Immature natural killer cell (primary cell): ENCODE measurements around the gene USP40. TPM values are rescaled to one million over a fixed set of nuclear protein-coding genes. Genes with fewer than 3 reads are reported as not detected.
A peak's percentile ranks its signal among the peaks of the same experiment; 100 is the strongest.

ENCODE experiments used
- DNase-seq, 3 donors: peaks; one replicate each; pipeline ENCODE4 v3.0.0; 2022; ENCODE audit warnings: mixed read lengths in 1 of 3
- H3K27ac Mint-ChIP-seq, 6 donors: one replicate each; pipeline ENCODE4 v1.8.0; 2020; ENCODE audit warnings: mixed read lengths in 6 of 6, mild to moderate bottlenecking in 5 of 6, inconsistent platforms in 4 of 6, moderate library complexity in 3 of 6
- H3K27me3 Mint-ChIP-seq, 3 donors: one replicate each; pipeline ENCODE4 v1.8.0; 2020 to 2021; ENCODE audit warnings: low read depth in 3 of 3, mild to moderate bottlenecking in 3 of 3, mixed read lengths in 3 of 3, moderate library complexity in 3 of 3, inconsistent platforms in 1 of 3
- H3K36me3 Mint-ChIP-seq, 3 donors: one replicate each; pipeline ENCODE4 v1.8.0; 2020; ENCODE audit warnings: mixed read lengths in 3 of 3, inconsistent platforms in 2 of 3, mild to moderate bottlenecking in 2 of 3
- H3K4me1 Mint-ChIP-seq, 2 donors: one replicate each; pipeline ENCODE4 v1.8.0; 2020; ENCODE audit warnings: inconsistent platforms in 2 of 2, mild to moderate bottlenecking in 2 of 2, mixed read lengths in 2 of 2, moderate library complexity in 1 of 2
- H3K4me3 Mint-ChIP-seq, 5 donors: one replicate each; pipeline ENCODE4 v1.8.0; 2020; ENCODE audit warnings: mild to moderate bottlenecking in 5 of 5, mixed read lengths in 5 of 5, inconsistent platforms in 3 of 5, moderate library complexity in 3 of 5
- H3K9me3 Mint-ChIP-seq, 6 donors: one replicate each; pipeline ENCODE4 v1.8.0; 2020; ENCODE audit warnings: mild to moderate bottlenecking in 6 of 6, mixed read lengths in 6 of 6, inconsistent platforms in 4 of 6, moderate library complexity in 3 of 6
- polyA plus RNA-seq, 3 donors: library from polyadenylated mRNA; unstranded; fragments of 300-500 nt; fragmentation: Illumina TruSeq; gene quantifications; one replicate each; pipeline ENCODE4 v1.2.3, GENCODE V29; 2021

The USP40 gene
- polyA plus RNA-seq, 3 donors from 2014 or later, result 3.4 to 8.6 (median 5.1) TPM

GRCh38 chr2:233481368-233482142, 85.0 kb downstream of the USP40 start:
- Mint-ChIP-seq H3K27ac (peak overlapping the region in 1 of 6 donors; percentile 22), H3K36me3 (peaks cover 9 to 14% (median 12%) of the 10 kb centered on the region in 3 donors), H3K4me3 (no peak overlapping the region), H3K27me3 (peaks cover 4 to 9% (median 7%) of the 10 kb centered on the region in 3 donors), H3K9me3 (no peaks in the 10 kb centered on the region), H3K4me1 (peaks cover 5 to 6% of the 10 kb centered on the region in 2 donors)
- no peak for DNase-seq

DNA sequence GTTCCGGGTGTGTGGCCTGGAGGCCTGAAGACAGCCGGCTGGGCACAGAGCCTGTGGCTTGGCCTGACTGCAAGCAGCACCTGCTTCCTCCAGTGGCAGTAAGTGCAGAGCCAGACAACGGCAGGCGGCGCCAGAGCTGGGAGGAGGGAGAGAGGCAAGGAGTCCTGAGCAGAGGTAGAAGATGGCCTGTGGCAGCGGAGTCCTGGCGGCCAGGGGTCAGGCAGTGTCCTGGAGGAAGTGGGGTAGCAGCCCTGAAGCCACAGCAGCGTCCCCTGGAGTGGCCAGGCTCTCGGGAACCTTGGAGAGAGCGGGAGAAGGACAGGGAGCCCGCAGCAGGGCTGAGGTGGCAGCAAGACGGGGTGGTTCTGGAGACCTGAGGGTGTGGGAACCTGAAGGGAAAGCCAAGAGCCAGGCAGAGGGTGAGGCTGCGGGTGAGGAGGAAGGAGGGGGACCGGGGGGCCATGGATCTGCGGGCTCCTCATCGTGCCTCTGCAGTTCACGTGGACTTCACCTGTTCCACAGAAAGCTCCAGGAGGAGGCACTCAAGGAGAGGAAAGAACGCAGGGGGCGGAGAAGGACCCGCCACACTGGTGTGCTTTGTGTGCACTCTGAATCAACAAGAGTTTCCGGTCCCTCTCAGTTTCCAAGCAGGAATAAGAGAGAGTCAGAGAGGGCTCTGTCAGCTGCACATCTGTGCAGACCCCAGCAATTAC, 85.9 kb downstream of the USP40 start:
- Mint-ChIP-seq H3K4me1 (peaks cover 5 to 6% of the 10 kb centered on the region in 2 donors), H3K4me3 (no peak overlapping the region), H3K9me3 (no peaks in the 10 kb centered on the region), H3K36me3 (peaks cover 9 to 10% (median 9%) of the 10 kb centered on the region in 3 donors), H3K27ac (peak overlapping the region in 2 of 6 donors; percentile 5 to 50), H3K27me3 (peaks cover 4 to 9% (median 7%) of the 10 kb centered on the region in 3 donors)
- DNase-seq, result no peak

GRCh38 chr2:233479616-233480489, 86.7 kb downstream of the USP40 start:
- peaks cover 3 to 4% (median 3%) of the 10 kb centered on the region in 3 donors for H3K36me3 Mint-ChIP-seq
- H3K27me3 Mint-ChIP-seq, result peaks cover 4 to 12% (median 7%) of the 10 kb centered on the region in 3 donors
- H3K9me3 Mint-ChIP-seq, result no peaks in the 10 kb centered on the region
- peak overlapping the region in 2 of 6 donors; percentile 2 to 5 for H3K27ac Mint-ChIP-seq
- no peak for DNase-seq
- peaks cover 5 to 6% of the 10 kb centered on the region in 2 donors for H3K4me1 Mint-ChIP-seq
- H3K4me3 Mint-ChIP-seq, result no peak overlapping the region

- peaks cover 2 to 6% of the 10 kb centered on the region in 2 donors for H3K4me1 Mint-ChIP-seq
- H3K36me3 Mint-ChIP-seq, result peaks cover 1 to 6% (median 2%) of the 10 kb centered on the region in 3 donors
- no peak overlapping the region for H3K4me3 Mint-ChIP-seq
- H3K27me3 Mint-ChIP-seq, result peaks cover 3 to 14% (median 5%) of the 10 kb centered on the region in 3 donors
- H3K27ac Mint-ChIP-seq, result no peak overlapping the region
- no peaks in the 10 kb centered on the region for H3K9me3 Mint-ChIP-seq
- DNase-seq, result no peak
Measured at GRCh38 chr2:233477548-233478433, 88.8 kb downstream of the USP40 start.

DNA sequence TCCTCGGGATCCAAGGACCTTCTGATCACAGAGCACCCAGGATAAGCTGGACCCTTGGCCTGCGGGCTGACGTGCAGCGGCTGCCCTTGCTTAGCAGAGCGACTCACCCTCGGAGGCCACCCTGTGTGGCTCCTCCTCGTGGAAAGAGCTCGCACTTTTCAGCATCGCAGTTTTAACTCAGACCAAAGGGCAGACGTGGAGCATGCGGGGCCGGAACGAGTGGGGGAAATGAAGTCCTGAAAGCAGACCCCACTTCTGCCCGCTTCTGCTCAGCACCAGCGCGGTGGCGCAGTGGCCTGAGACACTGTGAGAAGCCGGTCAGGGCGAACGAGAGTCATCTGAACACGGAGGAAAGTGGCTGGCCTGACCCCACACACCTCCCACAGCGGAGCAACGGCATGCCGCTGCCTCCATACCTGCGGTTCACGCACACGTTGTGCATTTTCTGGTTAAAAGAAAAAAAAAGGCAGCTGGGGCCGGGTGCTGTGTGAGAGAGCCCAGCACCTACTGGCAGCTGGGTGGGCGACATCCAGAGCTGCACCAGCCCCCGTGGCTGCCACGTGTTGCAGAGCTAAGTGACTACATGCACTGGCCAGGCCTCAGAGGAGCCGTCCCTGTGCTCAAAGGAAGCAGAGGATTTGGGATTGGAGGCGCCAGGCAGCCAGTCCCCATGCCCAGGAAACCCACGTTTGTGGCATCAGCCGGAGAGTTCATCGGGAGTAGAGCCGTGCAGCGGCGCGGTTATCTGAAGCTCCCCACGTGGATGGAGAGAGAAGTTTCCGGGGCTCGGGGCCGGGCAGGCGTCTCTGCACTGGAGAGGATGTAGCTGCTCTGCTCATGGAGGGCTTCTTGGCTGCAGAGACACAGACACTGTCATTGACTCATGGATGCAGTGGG, 89.7 kb downstream of the USP40 start:
- H3K9me3 Mint-ChIP-seq, result no peaks in the 10 kb centered on the region
- peak overlapping the region in 1 of 6 donors; percentile 20 for H3K27ac Mint-ChIP-seq
- DNase-seq, result no peak
- peaks cover 2 to 6% of the 10 kb centered on the region in 2 donors for H3K4me1 Mint-ChIP-seq
- H3K4me3 Mint-ChIP-seq, result no peak overlapping the region
- peaks cover 6 to 14% (median 10%) of the 10 kb centered on the region in 3 donors for H3K36me3 Mint-ChIP-seq
- H3K27me3 Mint-ChIP-seq, result peaks cover 3 to 16% (median 5%) of the 10 kb centered on the region in 3 donors

- Mint-ChIP-seq H3K27ac (peak overlapping the region in 1 of 6 donors; percentile 39), H3K9me3 (no peaks in the 10 kb centered on the region), H3K4me3 (no peak overlapping the region), H3K36me3 (peaks cover 9 to 15% (median 11%) of the 10 kb centered on the region in 3 donors), H3K27me3 (peaks cover 3 to 17% (median 5%) of the 10 kb centered on the region in 3 donors), H3K4me1 (peaks cover under 1 to 6% of the 10 kb centered on the region in 2 donors)
- no peak for DNase-seq
Measured at GRCh38 chr2:233476063-233476410, 90.5 kb downstream of the USP40 start.

GRCh38 chr2:233474308-233475160, 92.0 kb downstream of the USP40 start:
- DNase-seq, result no peak
- no peaks in the 10 kb centered on the region for H3K9me3 Mint-ChIP-seq
- H3K4me3 Mint-ChIP-seq, result no peak overlapping the region
- peaks cover 9 to 19% (median 15%) of the 10 kb centered on the region in 3 donors for H3K36me3 Mint-ChIP-seq
- peaks cover 3 to 18% (median 5%) of the 10 kb centered on the region in 3 donors for H3K27me3 Mint-ChIP-seq
- no peak overlapping the region for H3K27ac Mint-ChIP-seq
- H3K4me1 Mint-ChIP-seq, result peaks cover 0 to 1% of the 10 kb centered on the region in 2 donors

DNA sequence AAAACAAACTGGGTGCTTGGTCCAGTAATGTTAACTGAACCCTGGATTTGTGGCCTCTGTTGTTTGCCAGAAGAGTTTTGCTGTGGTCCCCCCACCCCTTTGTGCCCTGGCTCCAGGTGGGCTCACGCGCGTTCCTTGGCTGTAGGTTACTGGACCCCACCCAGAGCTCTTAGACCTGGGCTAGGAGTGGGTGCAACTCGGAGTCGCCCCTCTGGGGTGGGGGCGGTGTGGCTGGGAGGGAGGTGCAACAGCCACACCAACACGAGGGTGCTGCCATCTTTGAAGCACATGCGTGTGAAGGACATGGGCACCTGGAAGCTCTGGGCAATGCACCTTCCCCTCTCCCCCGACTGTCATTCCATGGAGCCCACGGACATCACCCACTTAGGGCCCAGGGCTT, 92.7 kb downstream of the USP40 start:
- Mint-ChIP-seq H3K4me3 (no peak overlapping the region), H3K27me3 (peaks cover 3 to 21% (median 5%) of the 10 kb centered on the region in 3 donors), H3K4me1 (peaks cover 0 to 1% of the 10 kb centered on the region in 2 donors), H3K36me3 (peaks cover 9 to 26% (median 18%) of the 10 kb centered on the region in 3 donors), H3K27ac (peak overlapping the region in 1 of 6 donors; percentile 23), H3K9me3 (no peaks in the 10 kb centered on the region)
- DNase-seq, result no peak

DNA sequence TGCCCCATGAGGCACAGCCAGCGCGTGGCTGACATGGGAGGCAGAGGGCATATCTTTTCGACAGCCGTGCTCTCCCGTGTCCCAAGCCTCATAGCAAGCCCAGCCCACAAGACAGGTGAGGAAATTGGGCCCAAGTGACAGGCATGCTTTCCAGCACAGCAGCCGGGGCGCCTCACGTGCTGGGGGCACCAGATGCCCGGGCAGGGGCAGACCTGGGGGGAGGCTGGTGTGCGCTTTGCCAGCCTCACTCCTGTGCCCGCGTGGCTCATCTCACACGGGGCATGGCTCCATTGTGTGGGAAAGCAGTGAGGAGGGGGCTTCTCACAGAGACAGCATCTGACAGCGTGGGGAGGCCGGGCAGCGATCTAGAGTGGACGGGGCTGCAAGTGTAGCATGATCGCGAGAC, 93.2 kb downstream of the USP40 start:
- H3K4me3 Mint-ChIP-seq, result no peak overlapping the region
- H3K4me1 Mint-ChIP-seq, result peaks cover 0 to 1% of the 10 kb centered on the region in 2 donors
- peaks cover 9 to 30% (median 18%) of the 10 kb centered on the region in 3 donors for H3K36me3 Mint-ChIP-seq
- DNase-seq, result no peak
- no peaks in the 10 kb centered on the region for H3K9me3 Mint-ChIP-seq
- peaks cover 3 to 22% (median 5%) of the 10 kb centered on the region in 3 donors for H3K27me3 Mint-ChIP-seq
- H3K27ac Mint-ChIP-seq, result peak overlapping the region in 2 of 6 donors; percentile 23 to 65

DNA sequence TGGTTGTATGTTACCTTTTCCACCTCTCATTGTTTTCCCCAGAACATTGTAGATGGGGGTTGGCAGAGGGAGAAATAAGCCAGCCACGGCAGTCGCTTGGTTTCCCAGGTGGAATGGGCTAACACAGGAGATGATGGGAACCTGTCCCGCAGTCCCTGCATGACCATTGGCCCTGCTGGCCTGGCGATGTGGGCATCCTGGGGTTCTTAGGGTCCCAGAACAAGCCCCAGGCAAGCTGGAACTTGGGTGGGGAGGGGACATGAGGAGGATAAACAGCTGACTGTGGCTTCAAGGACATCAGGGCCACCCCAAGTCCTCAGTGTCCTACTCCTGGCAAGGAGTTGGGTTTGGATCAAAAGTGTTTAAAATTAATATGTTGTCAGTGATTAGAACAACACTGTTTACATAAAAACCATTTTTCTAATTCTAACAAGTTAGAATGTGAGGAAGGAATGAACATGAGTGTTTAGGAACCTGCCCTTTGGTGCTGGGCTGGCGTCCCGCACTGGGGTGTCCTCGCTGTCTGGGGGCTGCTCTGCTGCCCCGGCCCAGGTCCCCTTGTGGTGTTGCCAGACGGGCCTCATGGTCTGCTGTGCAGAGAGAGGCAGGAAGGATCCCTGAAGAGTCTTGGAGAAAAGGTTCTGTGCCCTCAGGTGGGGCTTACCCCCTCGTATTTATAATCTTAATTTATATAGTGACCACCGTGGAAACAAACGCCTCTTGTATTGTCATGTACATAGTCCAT, 95.1 kb downstream of the USP40 start:
- peak overlapping the region in 1 of 6 donors; percentile 33 for H3K27ac Mint-ChIP-seq
- H3K27me3 Mint-ChIP-seq, result peaks cover 1 to 22% (median 5%) of the 10 kb centered on the region in 3 donors
- no peak for DNase-seq
- no peak overlapping the region for H3K4me3 Mint-ChIP-seq
- H3K4me1 Mint-ChIP-seq, result peaks cover 0 to 1% of the 10 kb centered on the region in 2 donors
- no peaks in the 10 kb centered on the region for H3K9me3 Mint-ChIP-seq
- H3K36me3 Mint-ChIP-seq, result peaks cover 12 to 40% (median 23%) of the 10 kb centered on the region in 3 donors
